HG02798 (cell line): ENCODE data around the gene PLXNA4.

ENCODE experiments used
- ATAC-seq: cut with Tn5 transposase; IDR thresholded peaks from one replicate; pipeline ENCODE4 v1.9.1; 2021; ENCODE audit warnings: mild to moderate bottlenecking; ENCODE audit not compliant: unreplicated experiment, poor library complexity

PLXNA4 gene

GRCh38 chr7:132509643-132510042 is 66.6 kb downstream of the PLXNA4 start:
- no peak for ATAC-seq

- no peak for ATAC-seq
Observed at GRCh38 chr7:132508724-132509353, 67.4 kb downstream of the PLXNA4 start.

GRCh38 chr7:132504852-132505251 is 71.4 kb downstream of the PLXNA4 start:
- no peak for ATAC-seq

- ATAC-seq = no peak
Observed at GRCh38 chr7:132504071-132504470, 72.2 kb downstream of the PLXNA4 start.

- ATAC-seq = no peak
Observed at GRCh38 chr7:132503415-132503814, 72.9 kb downstream of the PLXNA4 start.

- no peak for ATAC-seq
Observed at GRCh38 chr7:132501956-132502355, 74.3 kb downstream of the PLXNA4 start.

- no peak for ATAC-seq
Observed at GRCh38 chr7:132500727-132501440, 75.4 kb downstream of the PLXNA4 start.

- no peak for ATAC-seq
Observed at GRCh38 chr7:132499487-132499886, 76.8 kb downstream of the PLXNA4 start.

- no peak for ATAC-seq
Observed at GRCh38 chr7:132499065-132499464, 77.2 kb downstream of the PLXNA4 start.

GRCh38 chr7:132498319-132498718 is 78.0 kb downstream of the PLXNA4 start:
- ATAC-seq = no peak

GRCh38 chr7:132497098-132497497 is 79.2 kb downstream of the PLXNA4 start:
- no peak for ATAC-seq

- no peak for ATAC-seq
Observed at GRCh38 chr7:132495936-132496335, 80.3 kb downstream of the PLXNA4 start.

GRCh38 chr7:132494474-132494873 is 81.8 kb downstream of the PLXNA4 start:
- no peak for ATAC-seq

- ATAC-seq = no peak
Observed at GRCh38 chr7:132492823-132493445, 83.3 kb downstream of the PLXNA4 start.

- no peak for ATAC-seq
Observed at GRCh38 chr7:132491391-132491945, 84.8 kb downstream of the PLXNA4 start.

GRCh38 chr7:132490474-132490873 is 85.8 kb downstream of the PLXNA4 start:
- no peak for ATAC-seq

GRCh38 chr7:132489776-132490237 is 86.5 kb downstream of the PLXNA4 start:
- no peak for ATAC-seq

- no peak for ATAC-seq
Observed at GRCh38 chr7:132488634-132489302, 87.5 kb downstream of the PLXNA4 start.

GRCh38 chr7:132486274-132486610 is 90.0 kb downstream of the PLXNA4 start:
- ATAC-seq = no peak

GRCh38 chr7:132485600-132486273 is 90.5 kb downstream of the PLXNA4 start:
- no peak for ATAC-seq
